Measurements from ENCODE around the gene STAM. TPM values are rescaled to one million over a fixed set of nuclear protein-coding genes. Genes with fewer than 3 reads are reported as not detected.

STAM gene
- total and polyA plus RNA-seq, 9 of the 15 experiments (the other 6 are each of a cell fraction or from before 2014, with no cell fraction given) = 13.8 to 33.5 (median 26.4) TPM

DNA sequence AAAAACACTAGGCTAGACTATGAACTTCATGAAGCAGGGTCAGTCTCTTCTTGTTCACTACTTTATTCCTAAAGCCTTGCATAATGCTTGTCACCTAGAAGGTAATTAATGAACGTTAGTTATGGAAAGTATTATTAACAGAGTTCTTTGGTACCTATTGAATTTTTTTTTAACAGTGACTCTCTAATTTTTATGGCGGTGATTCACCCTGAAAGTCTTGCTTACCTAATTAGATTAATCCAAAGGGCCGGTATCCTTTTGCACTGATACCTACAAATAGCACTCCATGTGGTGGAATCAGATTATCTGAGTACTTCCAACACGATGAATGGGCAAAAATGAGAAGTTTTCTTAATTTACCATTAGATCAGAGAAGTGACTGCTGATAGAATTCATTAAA is 31.7 kb downstream of the STAM start:
- Histone ChIP-seq H3K4me3 (no peak overlapping the region), H2AFZ (ENCODE audit: low read depth, low read length) (no peak overlapping the region), H3K27ac (ENCODE audit: extremely low read depth, low read depth, low read length) (no peak overlapping the region), H3K9me1 (ENCODE audit: control insufficient read depth, insufficient read depth, low read length) (no peaks in the 10 kb centered on the region), H3K79me2 (ENCODE audit: control insufficient read depth, insufficient read depth, low read length) (peaks cover 93% of the 10 kb centered on the region), H3K36me3 (ENCODE audit: control insufficient read depth, insufficient read depth, low read length) (no peaks in the 10 kb centered on the region; the same call in 2 of the 3 replicates), H3K4me1 (replicated peaks in 1 of 2; ENCODE audit: control insufficient read depth in 2 of 2, insufficient read depth in 2 of 2, low read length in 2 of 2) (peaks cover 10 to 29% of the 10 kb centered on the region in 2 experiments), H3K9ac (ENCODE audit: insufficient read depth in 1 of 2, low read depth in 2 of 2, low read length in 2 of 2) (no peak overlapping the region), H3K27me3 (ENCODE audit: control insufficient read depth in 2 of 2, insufficient read depth in 2 of 2, low read length in 2 of 2) (no peaks in the 10 kb centered on the region), H4K20me1 (replicated peaks; ENCODE audit: control insufficient read depth, insufficient read depth, low read length) (peaks cover 9% of the 10 kb centered on the region), H3K9me3 (replicated peaks; ENCODE audit: control insufficient read depth, insufficient read depth, low read depth, low read length) (no peaks in the 10 kb centered on the region), H3K4me2 (ENCODE audit: insufficient read depth, low read length) (no peak overlapping the region)
- intact Hi-C loops (cut with micrococcal nuclease) = no loop called here
- in situ Hi-C loops (cut with MboI) = no loop called here
- DNase-seq (ENCODE audit: extremely low read depth in 1 of 4, low spot score in 3 of 4) (peak in 3 of 4 experiments; percentile 17 to 37 (median 20)), ATAC-seq (peak; percentile 30), FAIRE-seq (no peak)
- no TSS peak for BruUV-seq (replicated peaks)
- ChIA-PET CTCF (ENCODE audit: low intra/inter-chr PET ratio) (no interaction called here), POLR2A (interaction anchor here (1.1 to 1.2 kb wide), 2 partner anchors 11 to 13 kb away, joined by 3 read pairs; no protein-coding TSS in a partner anchor)
- WGBS (ENCODE audit: insufficient coverage, low coverage, missing lambda C conversion rate) = 2% methylated on average over 4 of the region's 4 CpGs
- TF ChIP-seq MEF2A (IDR thresholded peaks at IDR 0.05; ENCODE audit: control insufficient read depth, low read depth, low read length) (peak; percentile 71; the same call in 1 of the 2 replicates), ZNF444 (CRISPR knock-in tag; IDR thresholded peaks at IDR 0.05) (no peak), CREBBP (IDR thresholded peaks at IDR 0.05; ENCODE audit: low read depth, low read length) (no peak), MTA1 (IDR thresholded peaks at IDR 0.05; ENCODE audit: borderline replicate concordance) (no peak), SMARCC2 (IDR thresholded peaks at IDR 0.05; ENCODE audit: low read depth) (0 out of 2 replicates have a peak, but pooled peaks have one; percentile 16), RFX7 (CRISPR knock-in tag; IDR thresholded peaks at IDR 0.05) (no peak), PYGO2 (tag; IDR thresholded peaks at IDR 0.05) (no peak), PTTG1 (tag; IDR thresholded peaks at IDR 0.05; ENCODE audit: low read depth) (no peak), DIDO1 (tag; IDR thresholded peaks at IDR 0.05; ENCODE audit: low read depth) (no peak), SMARCA4 (IDR thresholded peaks at IDR 0.05) (peak; percentile 29; the same call in 1 of the 2 replicates), RHOXF2B (CRISPR knock-in tag; conservative IDR thresholded peaks at IDR 0.05) (no peak), NR2F6 (CRISPR knock-in tag; IDR thresholded peaks at IDR 0.05) (no peak), TBL1XR1 (IDR thresholded peaks at IDR 0.05; ENCODE audit: low read length in 2 of 2) (no peak), MTA3 (IDR thresholded peaks at IDR 0.05; ENCODE audit: borderline replicate concordance) (no peak), ZSCAN29 (IDR thresholded peaks at IDR 0.05) (no peak), RFX5 (IDR thresholded peaks at IDR 0.05; ENCODE audit: low read depth, low read length) (no peak), KLF1 (tag; IDR thresholded peaks at IDR 0.05) (no peak), MAFG (tag; conservative IDR thresholded peaks at IDR 0.05) (0 out of 2 replicates have a peak, but pooled peaks have one; percentile 25), ARID1B (IDR thresholded peaks at IDR 0.05) (peak; percentile 55), TAL1 (IDR thresholded peaks at IDR 0.05) (peak; percentile 41; the same call in 1 of the 2 replicates)
- TF ChIP-seq, protein P1, sequence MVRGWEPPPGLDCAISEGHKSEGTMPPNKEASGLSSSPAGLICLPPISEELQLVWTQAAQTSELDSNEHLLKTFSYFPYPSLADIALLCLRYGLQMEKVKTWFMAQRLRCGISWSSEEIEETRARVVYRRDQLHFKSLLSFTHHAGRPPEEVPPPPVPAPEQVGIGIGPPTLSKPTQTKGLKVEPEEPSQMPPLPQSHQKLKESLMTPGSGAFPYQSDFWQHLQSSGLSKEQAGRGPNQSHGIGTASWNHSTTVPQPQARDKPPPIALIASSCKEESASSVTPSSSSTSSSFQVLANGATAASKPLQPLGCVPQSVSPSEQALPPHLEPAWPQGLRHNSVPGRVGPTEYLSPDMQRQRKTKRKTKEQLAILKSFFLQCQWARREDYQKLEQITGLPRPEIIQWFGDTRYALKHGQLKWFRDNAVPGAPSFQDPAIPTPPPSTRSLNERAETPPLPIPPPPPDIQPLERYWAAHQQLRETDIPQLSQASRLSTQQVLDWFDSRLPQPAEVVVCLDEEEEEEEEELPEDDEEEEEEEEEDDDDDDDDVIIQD (CRISPR knock-in tag; IDR thresholded peaks at IDR 0.05) = no peak
- TF ChIP-seq, protein P2, sequence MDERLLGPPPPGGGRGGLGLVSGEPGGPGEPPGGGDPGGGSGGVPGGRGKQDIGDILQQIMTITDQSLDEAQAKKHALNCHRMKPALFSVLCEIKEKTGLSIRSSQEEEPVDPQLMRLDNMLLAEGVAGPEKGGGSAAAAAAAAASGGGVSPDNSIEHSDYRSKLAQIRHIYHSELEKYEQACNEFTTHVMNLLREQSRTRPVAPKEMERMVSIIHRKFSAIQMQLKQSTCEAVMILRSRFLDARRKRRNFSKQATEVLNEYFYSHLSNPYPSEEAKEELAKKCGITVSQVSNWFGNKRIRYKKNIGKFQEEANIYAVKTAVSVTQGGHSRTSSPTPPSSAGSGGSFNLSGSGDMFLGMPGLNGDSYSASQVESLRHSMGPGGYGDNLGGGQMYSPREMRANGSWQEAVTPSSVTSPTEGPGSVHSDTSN (CRISPR knock-in tag; IDR thresholded peaks at IDR 0.05; ENCODE audit: low read depth) = no peak
- TF ChIP-seq, protein P2 (tag; conservative IDR thresholded peaks at IDR 0.05; ENCODE audit: low read depth) = 0 out of 2 replicates have a peak, but pooled peaks have one; percentile 8
